ENCODE data around the gene EPM2AIP1.
"Not testable (repeated sequence)": the region's sequence is repeated elsewhere in the genome, so short reads cannot be mapped to it uniquely, and the experiment has no call there.

The EPM2AIP1 gene

GRCh38 chr3:36992806-36993325 is at the start of gene EPM2AIP1:
Gene EPM2AIP1 (minus strand): TSS chr3:36993131. CDS start chr3:36993077, 54 bp downstream.
- Histone ChIP-seq H4K20me1 (ENCODE audit: insufficient read depth, low read length) (peaks cover 23% of the 10 kb centered on the region), H3K4me3 (ENCODE audit: low read length) (peak within 1 kb of the TSS; percentile 90), H3K9ac (ENCODE audit: low read length) (peak within 1 kb of the TSS; percentile 93), H3K9me3 (ENCODE audit: insufficient read depth, low read length) (no peaks in the 10 kb centered on the region), H3K36me3 (replicated peaks; ENCODE audit: low read depth, low read length) (peaks cover 59% of the 10 kb centered on the region), H3K79me2 (ENCODE audit: low read length) (peaks cover 84% of the 10 kb centered on the region), H3K4me2 (ENCODE audit: low read length) (peak within 1 kb of the TSS; percentile 95), H3K27ac (ENCODE audit: low read length) (peak within 1 kb of the TSS; percentile 88), H3K4me1 (ENCODE audit: low read length) (peaks cover 32% of the 10 kb centered on the region), H2AFZ (ENCODE audit: low read depth, low read length) (peak within 1 kb of the TSS; percentile 78), H3K27me3 (ENCODE audit: low read depth, low read length) (no peaks in the 10 kb centered on the region)
- TF ChIP-seq EZH2phosphoT487 (IDR thresholded peaks at IDR 0.05; ENCODE audit: low read depth) (no peak), CTCF (IDR thresholded peaks at IDR 0.05; ENCODE audit: low read depth, low read length) (peak; percentile 31)

- H4K20me1 ChIP-seq (ENCODE audit: insufficient read depth, low read length); H3K27me3 ChIP-seq (ENCODE audit: low read depth, low read length); H3K4me2 ChIP-seq (ENCODE audit: low read length); H3K79me2 ChIP-seq (ENCODE audit: low read length); H3K4me3 ChIP-seq (ENCODE audit: low read length); H3K9ac ChIP-seq (ENCODE audit: low read length); H3K4me1 ChIP-seq (ENCODE audit: low read length); H2AFZ ChIP-seq (ENCODE audit: low read depth, low read length); H3K27ac ChIP-seq (ENCODE audit: low read length); H3K9me3 ChIP-seq (ENCODE audit: insufficient read depth, low read length): not testable (repeated sequence)
- peaks cover 54% of the 10 kb centered on the region for H3K36me3 ChIP-seq (replicated peaks; ENCODE audit: low read depth, low read length)
Observed at GRCh38 chr3:37042712-37043111, 49.8 kb upstream of the EPM2AIP1 start.

- no peak for TF ChIP-seq EZH2phosphoT487 (IDR thresholded peaks at IDR 0.05; ENCODE audit: low read depth)
- no peak for TF ChIP-seq CTCF (IDR thresholded peaks at IDR 0.05; ENCODE audit: low read depth, low read length)
- Histone ChIP-seq H3K9ac (ENCODE audit: low read length) (no peak overlapping the region), H2AFZ (ENCODE audit: low read depth, low read length) (no peak overlapping the region), H3K4me1 (ENCODE audit: low read length) (peaks cover 6% of the 10 kb centered on the region), H3K27me3 (ENCODE audit: low read depth, low read length) (no peaks in the 10 kb centered on the region), H3K4me3 (ENCODE audit: low read length) (no peak overlapping the region), H3K4me2 (ENCODE audit: low read length) (no peak overlapping the region), H4K20me1 (ENCODE audit: insufficient read depth, low read length) (no peaks in the 10 kb centered on the region), H3K9me3 (ENCODE audit: insufficient read depth, low read length) (no peaks in the 10 kb centered on the region), H3K27ac (ENCODE audit: low read length) (no peak overlapping the region), H3K36me3 (replicated peaks; ENCODE audit: low read depth, low read length) (peaks cover 49% of the 10 kb centered on the region), H3K79me2 (ENCODE audit: low read length) (no peaks in the 10 kb centered on the region)
Observed at GRCh38 chr3:37041546-37042195, 48.7 kb upstream of the EPM2AIP1 start.

GRCh38 chr3:37040231-37040630 is 47.3 kb upstream of the EPM2AIP1 start:
- Histone ChIP-seq H3K4me3 (ENCODE audit: low read length) (no peak overlapping the region), H3K4me1 (ENCODE audit: low read length) (peaks cover 6% of the 10 kb centered on the region), H3K9ac (ENCODE audit: low read length) (no peak overlapping the region), H3K36me3 (replicated peaks; ENCODE audit: low read depth, low read length) (peaks cover 64% of the 10 kb centered on the region), H2AFZ (ENCODE audit: low read depth, low read length) (no peak overlapping the region), H3K9me3 (ENCODE audit: insufficient read depth, low read length) (peaks cover 3% of the 10 kb centered on the region; the same call in 1 of the 2 replicates), H3K27me3 (ENCODE audit: low read depth, low read length) (no peaks in the 10 kb centered on the region), H3K4me2 (ENCODE audit: low read length) (no peak overlapping the region), H3K27ac (ENCODE audit: low read length) (no peak overlapping the region), H3K79me2 (ENCODE audit: low read length) (no peaks in the 10 kb centered on the region), H4K20me1 (ENCODE audit: insufficient read depth, low read length) (no peaks in the 10 kb centered on the region)
- TF ChIP-seq CTCF (IDR thresholded peaks at IDR 0.05; ENCODE audit: low read depth, low read length) (no peak), EZH2phosphoT487 (IDR thresholded peaks at IDR 0.05; ENCODE audit: low read depth) (no peak)

Measured in OCI-LY3 (cell line).